HCEC 1CT (cell line): ENCODE results near the gene ADGRA3.
"Not testable (repeated sequence)": the region's sequence is repeated elsewhere in the genome, so short reads cannot be mapped to it uniquely, and the experiment has no call there.

Experiments used
- DNase-seq: peaks from one replicate; pipeline ENCODE4 v3.0.0-alpha.2; 2017

The ADGRA3 gene

DNA sequence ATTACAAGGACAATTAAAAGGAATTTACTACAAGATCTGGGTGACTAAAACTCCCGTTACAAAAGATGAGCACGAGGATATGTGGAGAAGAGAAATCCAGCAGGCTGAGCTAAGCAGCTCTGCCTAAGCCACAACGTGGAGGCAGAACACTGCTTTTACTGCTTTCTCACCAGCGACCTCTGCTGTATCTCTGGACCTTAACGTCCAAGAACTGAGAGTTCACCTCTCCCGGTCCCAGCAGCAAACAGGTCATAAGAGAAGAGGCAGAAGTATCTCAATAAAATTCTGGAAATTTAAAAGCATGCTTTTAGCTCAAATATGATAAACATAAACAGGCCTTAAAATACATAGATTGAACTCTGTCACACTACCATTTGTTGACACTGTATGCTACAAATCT lies 81.0 kb downstream of the ADGRA3 start:
- peak; percentile 42 for DNase-seq

GRCh38 chr4:22430626-22431025 lies 85.2 kb downstream of the ADGRA3 start:
- DNase-seq, result no peak

GRCh38 chr4:22428441-22428840 lies 87.4 kb downstream of the ADGRA3 start:
- DNase-seq, result no peak

DNA sequence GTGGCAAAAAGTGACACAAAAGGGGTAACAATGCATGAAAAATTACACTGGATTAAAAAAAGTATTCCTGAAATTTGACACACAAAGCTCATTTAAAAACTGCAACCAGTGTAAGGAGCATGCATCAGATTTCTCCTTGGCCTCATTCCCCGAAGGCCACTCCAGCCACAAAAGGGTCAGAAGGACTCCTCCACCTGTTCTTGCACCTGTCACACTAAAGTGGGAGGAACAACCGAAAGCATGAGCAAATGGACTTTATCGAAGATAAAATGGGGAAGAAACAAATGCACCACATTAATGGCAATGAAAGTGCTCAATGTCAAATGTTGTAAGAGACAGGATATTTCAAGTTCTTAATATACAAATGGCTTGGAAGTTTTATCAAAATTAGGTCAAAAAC lies 88.2 kb downstream of the ADGRA3 start:
- DNase-seq, result no peak

GRCh38 chr4:22420291-22420690 lies 95.6 kb downstream of the ADGRA3 start:
- no peak for DNase-seq

DNA sequence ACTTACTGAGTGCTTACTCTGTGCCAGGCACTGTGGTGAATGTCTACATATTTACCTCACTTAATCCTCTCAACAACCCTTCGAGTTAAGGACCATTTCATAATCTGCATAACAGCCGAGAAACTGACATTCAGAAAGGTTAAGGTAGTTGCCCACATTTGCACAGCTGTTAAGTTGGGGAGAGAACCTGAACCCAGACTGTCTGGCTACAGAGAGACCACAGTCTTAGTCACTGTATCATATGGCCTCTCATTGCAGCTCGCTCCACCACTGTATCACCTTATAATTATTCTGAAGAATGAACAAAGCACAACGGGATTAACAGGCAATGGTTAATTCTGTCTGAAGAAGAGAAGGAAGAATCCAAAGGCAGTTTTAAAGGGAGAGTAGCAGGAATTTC lies 98.5 kb downstream of the ADGRA3 start:
- DNase-seq, result no peak

DNA sequence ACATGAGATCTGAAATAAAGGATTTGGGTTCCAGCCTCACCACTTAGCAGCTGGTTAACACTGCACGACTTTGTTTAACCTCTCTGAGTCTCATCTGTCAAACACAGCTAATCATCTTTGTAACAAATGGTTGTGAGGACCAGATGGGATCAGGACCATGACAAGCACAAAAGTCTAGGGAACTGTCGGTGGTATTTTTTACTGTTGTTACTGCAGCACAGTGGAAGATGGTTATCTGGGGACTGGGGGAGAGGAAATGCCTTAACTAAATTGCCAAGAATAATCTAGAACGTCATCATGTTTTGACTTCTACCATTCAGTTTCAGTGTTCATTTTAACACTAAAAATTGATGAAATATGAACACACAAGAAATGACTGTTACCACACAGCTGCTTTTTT lies 99.5 kb downstream of the ADGRA3 start:
- no peak for DNase-seq

DNA sequence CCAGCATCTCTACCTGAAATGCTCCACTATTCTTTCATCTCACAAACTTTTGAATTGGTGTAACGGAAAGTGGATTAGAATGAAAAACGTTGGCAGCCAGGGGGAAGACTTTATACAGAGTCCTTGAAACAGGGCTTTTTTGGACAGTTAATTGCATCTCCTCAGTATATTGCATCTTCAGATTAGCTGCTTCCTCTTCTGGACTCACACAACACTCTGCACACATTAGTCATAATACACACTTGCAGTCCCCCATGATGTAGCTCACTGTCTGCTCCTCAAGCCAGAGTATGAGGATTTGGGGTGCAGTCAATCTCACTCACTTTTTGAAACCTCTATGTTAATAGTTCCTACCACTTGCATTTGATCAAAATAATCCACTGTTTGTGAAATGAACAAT lies 101.0 kb downstream of the ADGRA3 start:
- no peak for DNase-seq

GRCh38 chr4:22413471-22413870 lies 102.4 kb downstream of the ADGRA3 start:
- no peak for DNase-seq

- no peak for DNase-seq
Observed at GRCh38 chr4:22412013-22412412, 103.9 kb downstream of the ADGRA3 start.

DNA sequence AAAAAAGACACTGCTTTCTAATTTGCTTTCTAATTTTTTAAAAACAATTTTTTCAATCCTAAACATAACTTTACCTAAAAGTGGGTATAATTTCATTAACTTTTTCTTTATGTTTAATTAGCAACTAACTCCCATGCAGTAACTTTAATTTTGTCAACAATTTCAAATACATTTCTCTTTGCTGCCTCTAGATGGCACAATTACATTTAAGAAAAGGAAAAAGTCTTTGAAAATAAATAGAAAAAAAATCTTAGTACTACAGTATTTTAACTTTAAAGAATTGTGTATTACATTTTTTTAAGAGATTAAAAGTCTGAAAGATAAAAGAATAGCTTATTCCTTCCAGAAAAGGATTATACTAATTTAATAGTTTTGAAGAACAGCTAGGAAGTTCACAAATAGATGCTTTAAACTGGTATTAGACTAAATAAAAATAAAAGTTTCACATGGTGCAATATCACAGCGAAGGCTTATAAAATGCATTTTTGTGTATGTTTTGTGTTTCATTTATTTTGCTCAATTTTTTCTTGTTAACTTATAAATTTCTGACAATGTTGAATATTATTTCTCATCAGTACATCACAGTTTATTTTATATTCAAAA lies 105.1 kb downstream of the ADGRA3 start:
- DNase-seq, result peak; percentile 32

- no peak for DNase-seq
Observed at GRCh38 chr4:22408474-22408873, 107.4 kb downstream of the ADGRA3 start.

DNA sequence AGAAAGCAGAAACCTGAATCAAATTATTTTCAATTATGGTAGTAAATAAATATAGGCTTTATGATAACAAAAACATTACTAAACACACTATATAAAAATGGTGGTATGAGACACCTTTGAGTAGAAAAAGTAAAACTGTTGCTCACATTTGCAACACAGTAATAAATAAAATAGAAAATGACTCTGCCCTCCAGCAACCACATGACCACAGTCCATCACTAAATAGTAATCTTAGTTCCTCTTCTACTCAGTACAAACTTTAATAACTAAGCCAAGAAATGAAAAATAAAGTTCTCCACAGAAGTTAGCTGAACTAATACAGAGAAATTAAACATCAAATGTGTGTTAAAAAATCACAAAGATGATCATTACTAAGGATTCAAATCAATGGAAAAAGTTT lies 108.5 kb downstream of the ADGRA3 start:
- DNase-seq, result no peak

- no peak for DNase-seq
Observed at GRCh38 chr4:22398671-22399070, 117.2 kb downstream of the ADGRA3 start.

DNA sequence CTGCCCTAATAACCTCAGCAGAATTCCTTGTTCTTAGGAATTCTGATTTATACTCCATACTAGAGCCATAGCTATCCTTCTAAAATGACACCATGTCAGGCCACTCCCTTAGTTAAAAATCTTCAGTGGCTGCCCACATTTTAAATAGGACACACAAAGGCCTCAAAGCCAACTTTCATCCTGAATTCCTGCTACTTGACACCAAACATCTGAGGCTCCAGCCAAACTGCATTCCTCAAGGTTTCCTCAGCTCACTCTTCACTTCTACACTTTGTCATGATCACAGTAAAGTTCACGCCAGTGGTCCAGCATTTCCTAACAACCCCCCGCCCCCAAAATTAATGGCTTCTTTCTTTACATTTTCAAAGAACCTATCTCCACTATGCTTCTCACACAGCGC lies 124.3 kb downstream of the ADGRA3 start:
- peak; percentile 15 for DNase-seq

DNA sequence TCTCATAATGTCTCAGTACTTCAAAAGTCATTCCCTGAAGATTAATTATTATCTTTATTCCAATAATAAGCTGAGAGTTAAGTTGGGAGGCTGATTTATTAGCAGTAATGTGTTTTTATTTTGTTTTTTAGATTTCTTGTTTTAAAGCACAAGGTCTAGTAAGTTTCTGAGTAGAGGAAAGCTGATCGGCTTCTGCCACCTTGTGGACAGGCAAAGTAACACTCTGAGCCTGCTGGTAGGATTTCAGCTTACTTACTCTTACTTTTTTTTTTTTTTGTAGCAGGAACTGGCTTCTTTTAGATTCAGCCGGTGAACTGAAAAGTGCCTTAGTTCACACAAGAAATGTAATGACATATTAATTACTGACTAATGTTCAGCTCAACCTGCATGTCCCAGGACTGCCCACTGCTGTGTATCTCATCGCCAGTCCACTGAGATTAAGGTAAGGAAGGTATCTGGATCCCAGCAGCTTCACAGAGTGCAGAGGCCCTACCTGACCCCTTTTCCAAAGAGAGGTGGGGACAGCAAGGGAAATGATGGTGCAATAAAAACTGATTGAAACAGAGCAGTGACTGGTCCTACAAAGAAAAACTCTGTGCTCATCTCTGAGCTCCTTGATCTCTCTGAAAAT lies 126.5 kb downstream of the ADGRA3 start:
- DNase-seq, result peak; percentile 64

GRCh38 chr4:22385611-22386011 lies 130.3 kb downstream of the ADGRA3 start:
- peak; percentile 80 for DNase-seq

DNA sequence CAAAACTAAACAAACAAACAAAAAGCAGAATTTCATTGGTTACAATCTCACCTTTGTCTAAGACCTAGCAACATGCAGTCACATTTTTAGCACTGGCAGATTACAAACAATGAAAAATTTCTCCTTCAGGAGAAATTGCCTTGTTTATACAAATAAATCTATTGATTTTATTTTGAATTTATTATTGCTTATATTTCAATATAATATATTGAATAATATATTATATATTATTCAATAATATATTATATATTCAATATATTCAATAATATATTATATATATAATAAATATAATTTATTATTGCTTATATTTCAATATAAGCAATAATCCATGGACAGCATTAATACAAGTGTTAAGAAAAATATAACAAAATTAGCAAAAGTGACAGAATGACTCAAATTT lies 131.7 kb downstream of the ADGRA3 start:
- no peak for DNase-seq

GRCh38 chr4:22382216-22382615 lies 133.7 kb downstream of the ADGRA3 start:
- DNase-seq, result not testable (repeated sequence)

DNA sequence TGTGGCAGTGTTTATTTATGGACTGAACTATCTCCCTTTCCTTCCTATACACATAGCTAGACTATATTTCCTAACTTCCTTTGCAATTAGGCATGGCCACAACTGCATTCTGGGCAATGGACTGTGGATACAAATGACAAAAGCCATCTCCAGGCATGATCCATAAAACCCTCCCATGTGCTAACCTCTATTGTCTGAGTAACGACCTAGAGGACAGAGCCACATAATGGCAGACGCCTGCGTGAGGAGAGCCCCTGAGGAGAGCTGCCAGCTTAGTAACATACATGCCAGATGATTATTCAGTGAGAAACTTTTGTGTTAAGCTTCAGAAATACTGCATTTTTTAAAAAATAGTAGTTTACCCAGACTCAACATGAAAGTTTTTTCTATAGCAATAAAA lies 142.9 kb downstream of the ADGRA3 start:
- DNase-seq, result no peak

GRCh38 chr4:22369901-22370562 lies 145.8 kb downstream of the ADGRA3 start:
- no peak for DNase-seq

DNA sequence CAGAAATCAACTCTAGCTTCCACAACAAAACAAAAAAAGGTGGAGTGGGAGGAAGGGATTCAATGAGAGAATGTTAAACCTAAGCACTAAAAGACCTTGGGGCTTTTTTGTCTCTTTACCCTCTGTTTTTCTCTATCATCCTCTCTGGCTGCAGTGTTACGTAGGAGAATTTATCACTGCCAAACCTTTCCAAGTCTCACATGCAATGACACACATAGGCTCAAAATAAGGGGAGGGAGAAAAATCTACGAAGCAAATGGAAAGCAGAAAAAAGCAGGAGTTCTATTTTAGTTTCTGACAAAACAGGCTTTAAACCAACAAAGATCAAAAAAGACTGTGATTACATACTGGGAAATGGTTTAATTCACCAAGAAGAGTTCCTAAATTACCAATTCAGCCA lies 152.1 kb downstream of the ADGRA3 start:
- DNase-seq, result no peak

DNA sequence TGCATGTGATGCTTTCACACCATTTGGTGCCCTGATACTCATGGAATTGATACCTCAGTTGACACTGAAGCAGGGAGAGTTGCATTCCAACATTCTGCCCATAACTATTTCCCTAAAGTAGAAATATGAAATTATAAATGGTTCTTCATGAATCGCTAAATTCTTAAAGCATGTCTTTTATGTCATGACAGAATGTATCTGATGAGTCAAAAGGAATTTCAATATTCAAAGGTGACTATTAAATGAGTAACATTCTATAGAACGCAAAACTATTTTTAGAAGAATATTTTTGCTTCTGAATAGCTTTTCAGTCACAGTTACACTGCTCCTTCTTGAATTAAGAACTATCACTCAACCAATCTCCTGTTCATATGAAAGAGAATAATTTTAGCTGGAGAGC lies 152.8 kb downstream of the ADGRA3 start:
- DNase-seq, result peak; percentile 55

DNA sequence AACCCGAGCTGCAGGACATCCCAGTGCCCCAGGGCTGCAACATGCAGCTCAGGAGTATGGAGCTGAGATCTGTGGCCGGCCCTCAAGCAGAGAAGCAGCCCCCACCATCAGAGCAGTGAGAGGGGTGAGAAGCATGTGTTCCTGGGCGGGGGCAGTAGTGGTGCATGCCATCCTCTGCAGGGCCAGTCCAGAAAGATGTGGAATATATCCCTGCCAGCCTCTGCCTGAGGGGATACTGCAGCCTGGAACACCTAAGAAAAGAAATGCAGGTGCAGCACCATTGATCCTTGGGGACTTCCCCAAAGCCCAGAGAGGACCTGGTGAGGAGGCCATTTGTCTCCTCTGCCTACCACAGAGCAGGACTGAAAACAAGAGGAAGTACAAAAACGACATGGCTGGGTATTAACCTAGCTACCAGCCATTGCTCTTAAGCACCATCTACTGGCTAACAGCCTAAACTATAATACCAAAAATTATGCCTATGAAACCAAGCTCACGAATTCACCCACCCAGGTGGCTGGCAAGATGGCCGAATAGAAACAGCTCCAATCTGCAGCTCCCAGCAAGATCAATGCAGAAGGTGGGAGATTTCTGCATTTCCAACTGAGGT lies 158.8 kb downstream of the ADGRA3 start:
- DNase-seq, result peak; percentile 34
